Smooth muscle cell (in vitro differentiated cells): ENCODE results near the gene MCMBP. TPM values are rescaled to one million over a fixed set of nuclear protein-coding genes. Genes with fewer than 3 reads are reported as not detected.
"Not testable (repeated sequence)": the region's sequence is repeated elsewhere in the genome, so short reads cannot be mapped to it uniquely, and the experiment has no call there.

ENCODE experiments used
- DNase-seq: peaks from one replicate; lab custom pipeline; 2025; ENCODE audit not compliant: unreplicated experiment; lab: John Stamatoyannopoulos, UW
- H2AFZ ChIP-seq: fragments of 200-600 bp; sonication (generic); 2 replicates; pipeline ENCODE4 v1.6.0; 2016; ENCODE audit warnings: antibody characterized with exemption, low read depth, mild to moderate bottlenecking
- H3F3A ChIP-seq: fragments of 200-600 bp; sonication (generic); 2 replicates; pipeline ENCODE4 v1.6.0; 2017; ENCODE audit warnings: antibody characterized with exemption, low read depth
- H3K27ac ChIP-seq: fragments of 200-600 bp; sonication (generic); 2 replicates; pipeline ENCODE4 v1.5.1; 2016; ENCODE audit warnings: low read depth, mild to moderate bottlenecking
- H3K27me3 ChIP-seq: fragments of 200-600 bp; sonication (generic); 2 replicates; pipeline ENCODE4 v1.6.1; 2016; ENCODE audit warnings: low read depth, mild to moderate bottlenecking
- H3K36me3 ChIP-seq: fragments of 200-600 bp; sonication (generic); 2 replicates; pipeline ENCODE4 v1.5.1; 2016; ENCODE audit warnings: low read depth
- H3K4me1 ChIP-seq: fragments of 200-600 bp; sonication (generic); 2 replicates; pipeline ENCODE4 v1.5.1; 2016; ENCODE audit warnings: low read depth
- H3K4me2 ChIP-seq: fragments of 200-600 bp; sonication (generic); 2 replicates; pipeline ENCODE4 v1.6.0; 2016; ENCODE audit warnings: mild to moderate bottlenecking
- H3K4me3 ChIP-seq: fragments of 200-600 bp; sonication (generic); 2 replicates; pipeline ENCODE4 v1.5.1; 2016; ENCODE audit warnings: mild to moderate bottlenecking
- H3K79me2 ChIP-seq: fragments of 200-600 bp; sonication (generic); 2 replicates; pipeline ENCODE4 v1.6.0; 2016; ENCODE audit warnings: low read depth, mild to moderate bottlenecking
- H3K9ac ChIP-seq: fragments of 200-600 bp; sonication (generic); 2 replicates; pipeline ENCODE4 v1.6.0; 2016; ENCODE audit warnings: low read depth
- H3K9me3 ChIP-seq: fragments of 200-600 bp; sonication (generic); replicated peaks from 2 replicates; pipeline ENCODE4 v1.5.1; 2016; ENCODE audit warnings: low read depth
- H4K20me1 ChIP-seq: fragments of 200-600 bp; sonication (generic); 2 replicates; pipeline ENCODE4 v1.6.0; 2016; ENCODE audit warnings: low read depth
- CTCF ChIP-seq: fragments of 200-600 bp; sonication (generic); IDR thresholded peaks from 2 replicates; pipeline ENCODE4 v1.5.1; 2017; ENCODE audit warnings: borderline replicate concordance, mild to moderate bottlenecking, antibody characterized with exemption; ENCODE audit not compliant: insufficient read depth, poor library complexity, severe bottlenecking
- WGBS: methylation state at CpG from one replicate; pipeline ENCODE4 v1.1.7; 2016; ENCODE audit warnings: low lambda C conversion rate; 5-methylcytosine and 5-hydroxymethylcytosine counted together
- polyA plus RNA-seq: library from polyadenylated mRNA; unstranded; fragments of >200 nt; fragmentation: Nextera tagmentation; extraction: Ambion mirVana; gene quantifications from 2 replicates; pipeline ENCODE4 v1.2.1, GENCODE V29; 2016
- total RNA-seq: library from RNA; depleted of rRNA; stranded (reverse); fragments of >200 nt; gene quantifications from 2 replicates; pipeline ENCODE4 v1.2.3, GENCODE V29; 2014

The MCMBP gene
- total and polyA plus RNA-seq, 2 experiments from 2014 or later: 42.5 to 57.4 TPM

GRCh38 chr10:119796039-119796438, 76.6 kb downstream of the MCMBP start:
- H3K79me2 ChIP-seq: no peaks in the 10 kb centered on the region
- no peak overlapping the region for H2AFZ ChIP-seq
- H3K4me3 ChIP-seq: no peak overlapping the region
- H3K9me3 ChIP-seq: no peaks in the 10 kb centered on the region
- WGBS: over 99% methylated on average over 4 of the region's 6 CpGs
- H3K27ac ChIP-seq: no peak overlapping the region
- H3K36me3 ChIP-seq: no peaks in the 10 kb centered on the region
- H3K4me1 ChIP-seq: no peaks in the 10 kb centered on the region
- H3K9ac ChIP-seq: no peak overlapping the region
- no peak for DNase-seq
- H4K20me1 ChIP-seq: no peaks in the 10 kb centered on the region
- H3K4me2 ChIP-seq: no peak overlapping the region
- H3K27me3 ChIP-seq: no peaks in the 10 kb centered on the region
- no peak for TF ChIP-seq CTCF
- no peaks in the 10 kb centered on the region for H3F3A ChIP-seq

GRCh38 chr10:119795101-119795500, 77.5 kb downstream of the MCMBP start:
- not testable (repeated sequence) for H3K4me2 ChIP-seq, H3K27me3 ChIP-seq, H3F3A ChIP-seq, DNase-seq, H2AFZ ChIP-seq, H3K79me2 ChIP-seq, H3K36me3 ChIP-seq, H3K4me1 ChIP-seq, H3K4me3 ChIP-seq, H3K27ac ChIP-seq, H3K9ac ChIP-seq, H3K9me3 ChIP-seq, H4K20me1 ChIP-seq
- WGBS: 98% methylated on average over 13 of the region's 32 CpGs

- no peak for DNase-seq
- WGBS: 13% methylated on average over 5 of the region's 5 CpGs
- Histone ChIP-seq H3K4me3 (no peak overlapping the region), H3F3A (no peaks in the 10 kb centered on the region), H3K27me3 (no peaks in the 10 kb centered on the region), H3K36me3 (no peaks in the 10 kb centered on the region), H3K79me2 (no peaks in the 10 kb centered on the region), H3K9ac (no peak overlapping the region), H3K4me1 (peaks cover 15% of the 10 kb centered on the region), H4K20me1 (peaks cover 12% of the 10 kb centered on the region), H3K27ac (no peak overlapping the region), H2AFZ (no peak overlapping the region), H3K4me2 (peak overlapping the region; percentile 34), H3K9me3 (no peaks in the 10 kb centered on the region)
- no peak for TF ChIP-seq CTCF
Measured at GRCh38 chr10:119786117-119786769, 86.4 kb downstream of the MCMBP start.

GRCh38 chr10:119784340-119785067, 88.1 kb downstream of the MCMBP start:
- Histone ChIP-seq H3K9ac (no peak overlapping the region), H3K4me1 (peaks cover 15% of the 10 kb centered on the region)
- no peak for TF ChIP-seq CTCF

More at GRCh38 chr10:119784340-119785067, 88.1 kb downstream of the MCMBP start:
- Histone ChIP-seq H3K27me3 (no peaks in the 10 kb centered on the region), H3K79me2 (no peaks in the 10 kb centered on the region), H3K4me3 (no peak overlapping the region), H3K9me3 (no peaks in the 10 kb centered on the region), H2AFZ (no peak overlapping the region), H3K27ac (no peak overlapping the region), H3K36me3 (no peaks in the 10 kb centered on the region), H3F3A (no peaks in the 10 kb centered on the region), H4K20me1 (peaks cover 12% of the 10 kb centered on the region), H3K4me2 (peak overlapping the region; percentile 4)
- 31% methylated on average over 7 of the region's 7 CpGs for WGBS
- no peak for DNase-seq
